ENCODE results near the gene PLA2G2E.

- TF ChIP-seq CTCF (IDR thresholded peaks at IDR 0.05): no peak
- no peak for TF ChIP-seq POLR2A (IDR thresholded peaks at IDR 0.05)
- TF ChIP-seq POLR2AphosphoS5 (IDR thresholded peaks at IDR 0.05): no peak
- no peak for TF ChIP-seq EP300 (IDR thresholded peaks at IDR 0.05)
Observed at GRCh38 chr1:19934336-19934735, 10.9 kb upstream of the PLA2G2E start.

Data from stomach (tissue), 4 donors.